Esophagus muscularis mucosa (tissue), 4 donors: ENCODE data around the gene ZXDC.

Experiments used
- EP300 ChIP-seq: sonication (generic); formaldehyde crosslinking; IDR thresholded peaks from one replicate; pipeline ENCODE4 v1.6.1; 2017; ENCODE audit warnings: antibody characterized with exemption
- POLR2A ChIP-seq: fragments of 450-650 bp; IDR thresholded peaks from one replicate; pipeline ENCODE4 v1.6.1; 2017; ENCODE audit warnings: antibody characterized with exemption, moderate library complexity, mild to moderate bottlenecking, low read depth
- TF ChIP-seq, protein P1 (sequence below), 3 experiments: fragments of 200-600 bp in 2 of 3; fragments of 450-650 bp in 1 of 3; sonication (generic) in 2 of 3; IDR thresholded peaks; one replicate each; pipeline ENCODE4 v1.5.1; 2017 to 2019; ENCODE audit warnings: antibody characterized with exemption in 3 of 3, mild to moderate bottlenecking in 2 of 3, moderate library complexity in 1 of 3

DNA sequence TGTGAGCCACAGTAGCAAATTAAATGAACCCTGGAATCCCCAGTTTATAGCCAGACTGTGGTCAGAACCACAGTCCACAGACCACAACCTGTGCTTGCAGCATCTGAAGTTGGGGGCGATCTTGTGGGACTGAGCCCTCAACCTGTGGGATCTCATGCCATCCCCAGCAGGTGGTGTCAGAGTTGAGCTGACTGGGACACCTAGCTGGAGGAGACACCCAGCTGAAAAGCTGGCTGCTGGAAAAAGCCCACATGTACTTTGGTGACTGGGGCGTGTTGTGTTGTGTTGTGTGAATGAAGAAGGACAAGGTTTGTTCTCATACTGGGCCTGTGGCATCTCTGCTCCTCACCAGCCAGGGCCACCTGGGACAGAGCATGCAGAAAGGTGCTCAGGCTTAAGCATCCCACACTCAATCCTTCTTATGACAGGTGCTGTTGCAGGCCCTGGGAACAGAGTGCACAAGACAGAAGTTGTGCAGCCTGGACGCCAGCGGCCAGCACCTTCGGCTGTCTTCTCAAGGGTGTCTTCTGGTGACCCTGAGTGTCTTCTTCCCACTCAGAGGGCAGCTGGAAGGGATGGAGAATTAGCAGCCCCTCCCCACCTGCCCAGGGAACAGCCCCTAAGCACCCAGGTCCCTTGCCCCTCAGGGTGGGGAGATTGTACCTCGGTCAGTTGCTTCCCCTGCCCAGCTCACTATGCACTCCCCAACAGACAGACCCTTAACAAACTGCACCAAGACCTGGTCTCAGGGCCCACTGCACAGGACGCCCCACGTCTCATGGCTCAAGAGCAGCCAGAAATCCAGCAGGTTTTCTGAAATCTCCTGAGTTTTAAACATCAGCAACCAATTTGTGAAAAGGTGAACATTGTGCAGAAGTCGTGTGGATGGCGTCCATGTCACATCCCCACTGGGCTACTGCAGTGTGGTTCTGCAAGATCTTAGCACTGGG lies 44.1 kb upstream of the ZXDC start:
- TF ChIP-seq POLR2A, result no peak
- TF ChIP-seq, protein P1, sequence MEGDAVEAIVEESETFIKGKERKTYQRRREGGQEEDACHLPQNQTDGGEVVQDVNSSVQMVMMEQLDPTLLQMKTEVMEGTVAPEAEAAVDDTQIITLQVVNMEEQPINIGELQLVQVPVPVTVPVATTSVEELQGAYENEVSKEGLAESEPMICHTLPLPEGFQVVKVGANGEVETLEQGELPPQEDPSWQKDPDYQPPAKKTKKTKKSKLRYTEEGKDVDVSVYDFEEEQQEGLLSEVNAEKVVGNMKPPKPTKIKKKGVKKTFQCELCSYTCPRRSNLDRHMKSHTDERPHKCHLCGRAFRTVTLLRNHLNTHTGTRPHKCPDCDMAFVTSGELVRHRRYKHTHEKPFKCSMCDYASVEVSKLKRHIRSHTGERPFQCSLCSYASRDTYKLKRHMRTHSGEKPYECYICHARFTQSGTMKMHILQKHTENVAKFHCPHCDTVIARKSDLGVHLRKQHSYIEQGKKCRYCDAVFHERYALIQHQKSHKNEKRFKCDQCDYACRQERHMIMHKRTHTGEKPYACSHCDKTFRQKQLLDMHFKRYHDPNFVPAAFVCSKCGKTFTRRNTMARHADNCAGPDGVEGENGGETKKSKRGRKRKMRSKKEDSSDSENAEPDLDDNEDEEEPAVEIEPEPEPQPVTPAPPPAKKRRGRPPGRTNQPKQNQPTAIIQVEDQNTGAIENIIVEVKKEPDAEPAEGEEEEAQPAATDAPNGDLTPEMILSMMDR (IDR thresholded peaks at IDR 0.05), result no peak
- TF ChIP-seq EP300, result no peak
